GM21381 (cell line): ENCODE results near the gene FCN3.
A peak's percentile ranks its signal among the peaks of the same experiment; 100 is the strongest.

Experiments used
- ATAC-seq: cut with Tn5 transposase; IDR thresholded peaks from one replicate; pipeline ENCODE4 v1.9.1; 2021; ENCODE audit warnings: mild to moderate bottlenecking, moderate library complexity; ENCODE audit not compliant: unreplicated experiment

FCN3 gene

DNA sequence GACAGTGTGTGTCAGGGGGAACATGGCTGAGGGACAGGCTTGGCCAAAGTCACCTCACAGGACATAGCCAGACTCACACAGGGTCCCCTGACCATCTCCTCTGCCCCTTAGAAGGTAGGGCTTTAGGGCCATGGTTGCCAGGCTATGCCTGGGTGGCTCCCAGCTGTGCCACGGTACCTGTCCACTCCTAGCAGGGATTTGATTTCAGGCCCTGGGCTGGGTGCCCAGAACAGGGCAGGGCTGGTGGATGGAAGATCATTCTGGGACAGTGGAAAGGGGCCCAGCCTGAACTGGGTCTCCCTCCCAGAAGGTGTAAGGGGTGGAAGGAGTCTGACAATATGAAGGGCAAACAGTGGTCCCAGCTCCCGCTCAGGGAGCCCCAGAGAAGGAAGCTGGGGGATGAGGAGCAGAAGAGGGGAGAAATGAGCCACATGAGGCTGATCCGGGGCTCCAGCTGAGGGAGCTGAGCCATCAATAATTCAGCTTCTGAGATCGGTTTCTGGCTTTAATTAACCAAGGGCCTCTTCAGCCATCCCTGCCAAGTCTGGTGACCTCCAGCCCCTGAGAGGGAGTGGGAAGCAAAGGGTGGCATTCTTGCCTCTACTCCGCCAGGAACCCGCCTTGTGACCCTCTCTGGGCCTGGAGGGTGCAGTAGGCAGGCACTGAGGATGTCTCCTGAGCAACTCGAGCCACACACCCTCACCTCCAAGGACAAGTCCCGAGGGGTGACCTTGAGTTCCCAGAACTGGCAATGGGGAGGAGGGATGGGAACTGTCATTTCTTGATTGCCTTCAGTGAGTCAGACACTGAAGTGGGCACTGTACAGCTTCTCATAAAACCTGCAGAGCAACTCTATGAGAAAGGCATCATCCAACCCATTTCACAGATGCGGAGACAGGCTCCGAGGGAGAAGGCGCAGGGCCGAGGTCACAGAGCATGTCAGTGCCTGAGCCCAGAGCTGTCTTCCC lies 6.4 kb upstream of the FCN3 start:
- no peak for ATAC-seq

GRCh38 chr1:27380224-27380623 lies 5.6 kb upstream of the FCN3 start:
- no peak for ATAC-seq

- no peak for ATAC-seq
These were observed 5.0 kb upstream of the FCN3 start for GRCh38 chr1:27379564-27380122.

DNA sequence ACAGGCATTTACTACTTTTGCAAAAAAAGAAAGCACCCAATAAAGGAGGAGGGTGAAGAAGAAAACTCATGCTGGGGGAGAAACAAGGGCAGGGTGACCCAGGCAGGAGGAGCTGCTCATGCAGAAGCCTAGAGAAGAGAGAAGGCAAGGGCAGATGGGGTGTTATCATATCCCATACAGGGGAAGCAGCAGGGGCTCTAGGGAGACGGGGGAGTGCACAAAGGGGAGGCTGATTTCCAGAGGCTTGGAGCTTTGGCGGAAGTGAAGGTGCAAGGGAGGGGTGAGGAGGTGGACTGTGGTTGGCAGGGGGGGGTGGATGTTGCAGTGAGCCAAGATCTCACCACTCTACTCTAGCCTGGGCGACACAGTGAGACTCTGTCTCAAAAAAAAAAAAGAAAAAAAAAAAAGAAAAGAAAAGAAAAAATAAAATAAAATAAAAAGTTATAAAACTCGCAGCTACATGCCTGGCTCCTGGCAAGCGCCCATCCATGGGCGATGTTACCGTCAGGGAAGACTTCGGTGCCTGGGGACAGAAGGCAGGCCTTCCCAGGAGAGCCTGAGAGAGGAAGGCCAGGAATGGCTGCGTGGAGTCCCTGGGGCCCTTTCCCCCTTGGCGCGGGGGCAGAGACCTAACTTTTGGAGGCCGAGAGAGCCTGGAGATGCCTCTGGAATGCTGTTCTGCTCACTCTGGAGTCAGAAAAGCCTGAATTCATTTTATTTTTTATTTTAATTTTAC lies 3.3 kb upstream of the FCN3 start:
- no peak for ATAC-seq

DNA sequence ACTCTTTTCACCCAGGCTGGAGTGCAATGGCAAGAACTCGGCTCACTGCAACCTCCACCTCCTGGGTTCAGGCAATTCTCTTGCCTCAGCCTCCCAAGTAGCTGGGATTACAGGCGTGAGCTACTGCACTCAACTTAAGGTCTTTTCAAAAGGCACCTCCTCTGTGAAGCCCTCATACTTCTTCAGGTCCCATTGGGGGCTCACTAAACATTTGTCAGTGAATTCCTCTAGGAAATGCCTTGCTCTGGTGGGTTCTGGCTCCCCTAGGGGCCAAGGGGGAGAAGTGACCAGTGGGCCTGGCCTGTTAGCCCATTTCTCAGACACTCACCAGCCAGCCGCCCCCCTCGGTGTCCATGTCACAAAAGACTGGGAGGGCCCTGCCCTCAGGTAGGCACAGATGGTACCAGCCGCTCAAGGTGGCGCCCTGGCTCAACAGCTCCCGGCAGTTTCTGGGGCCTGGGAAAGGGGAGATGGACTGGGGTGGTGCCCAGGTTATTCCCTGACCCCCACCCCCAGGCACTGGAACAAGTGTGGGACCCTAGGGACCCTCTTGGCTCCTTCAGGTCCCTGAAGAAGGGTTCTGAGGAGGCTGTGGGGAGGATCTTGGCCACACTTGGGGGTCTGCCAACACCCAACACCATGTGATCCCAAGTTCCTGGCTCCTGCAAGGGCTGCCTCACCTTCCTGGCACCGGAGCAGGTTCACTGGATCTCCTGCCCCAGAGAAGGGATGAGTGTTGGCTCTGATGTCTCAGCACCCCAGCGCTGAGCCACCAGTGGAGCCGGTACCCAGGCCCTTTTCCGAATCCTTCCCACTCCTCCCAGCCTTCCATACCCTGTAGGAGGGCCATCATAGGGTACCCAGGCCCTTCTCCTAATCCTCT lies 1.6 kb downstream of the FCN3 start:
- ATAC-seq, result no peak

- ATAC-seq, result no peak
These were observed 2.4 kb downstream of the FCN3 start for GRCh38 chr1:27372022-27372807.

- ATAC-seq, result no peak
These were observed 5.6 kb downstream of the FCN3 start for GRCh38 chr1:27368869-27369582.

GRCh38 chr1:27367160-27367650 lies 7.4 kb downstream of the FCN3 start:
- ATAC-seq, result no peak

- ATAC-seq, result peak; percentile 35
These were observed 8.0 kb downstream of the FCN3 start, which contains the start of gene MAP3K6 for GRCh38 chr1:27366411-27367159. Gene MAP3K6, minus strand, starts transcription at chr1:27366961. Its CDS starts 364 bp downstream, at chr1:27366597.

DNA sequence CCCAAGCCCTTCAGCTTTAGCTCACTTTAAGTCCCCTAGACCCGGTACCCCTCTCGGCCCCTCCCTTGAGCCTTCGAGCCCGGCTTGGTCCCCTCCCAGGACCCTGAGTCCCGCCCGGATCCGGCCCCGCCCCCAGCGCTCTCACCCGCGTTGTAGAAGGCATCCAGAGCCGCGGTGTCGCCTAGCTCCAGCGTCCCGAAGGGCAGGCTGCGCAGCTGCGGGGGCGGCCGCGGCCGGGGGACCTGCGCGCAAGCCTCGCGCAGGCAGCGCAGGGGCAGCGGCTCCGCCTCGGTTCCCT lies 8.6 kb downstream of the FCN3 start:
- peak; percentile 31 for ATAC-seq

GRCh38 chr1:27365372-27366112 lies 9.1 kb downstream of the FCN3 start:
- ATAC-seq, result peak; percentile 48

DNA sequence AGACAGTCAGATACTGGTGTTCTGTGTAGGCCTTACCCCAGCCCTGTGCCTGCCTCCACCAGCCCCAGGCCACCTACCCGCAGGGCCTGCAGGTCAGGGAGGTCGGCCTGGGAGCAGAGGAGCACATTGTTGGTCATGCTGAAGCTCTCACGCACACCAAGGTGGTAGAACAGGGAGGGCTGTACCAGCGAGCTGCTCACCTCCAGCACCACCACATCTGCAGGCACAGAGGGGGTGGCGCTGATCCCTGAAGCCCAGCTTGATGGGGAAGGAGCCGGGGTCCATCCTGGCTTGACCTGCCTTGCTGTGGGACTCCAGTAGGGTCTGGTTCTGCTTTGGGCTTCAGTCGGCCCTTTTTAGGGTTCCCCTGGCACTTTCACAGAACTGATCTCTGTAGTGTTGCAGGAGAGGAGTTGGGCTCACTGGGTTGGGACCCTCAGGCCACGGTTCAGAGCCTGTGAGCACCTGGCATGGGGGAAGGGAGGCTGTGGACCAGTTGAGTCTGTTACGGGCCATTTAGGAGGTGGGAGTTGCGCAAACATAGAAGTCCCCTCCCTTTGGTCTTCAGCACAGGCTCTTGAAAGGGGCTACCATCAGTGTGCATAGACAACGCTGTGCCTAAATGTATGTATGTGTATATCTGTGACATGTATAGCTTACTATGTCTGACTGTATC lies 9.8 kb downstream of the FCN3 start:
- no peak for ATAC-seq

- ATAC-seq, result no peak
These were observed 10.6 kb downstream of the FCN3 start for GRCh38 chr1:27363766-27364695.

DNA sequence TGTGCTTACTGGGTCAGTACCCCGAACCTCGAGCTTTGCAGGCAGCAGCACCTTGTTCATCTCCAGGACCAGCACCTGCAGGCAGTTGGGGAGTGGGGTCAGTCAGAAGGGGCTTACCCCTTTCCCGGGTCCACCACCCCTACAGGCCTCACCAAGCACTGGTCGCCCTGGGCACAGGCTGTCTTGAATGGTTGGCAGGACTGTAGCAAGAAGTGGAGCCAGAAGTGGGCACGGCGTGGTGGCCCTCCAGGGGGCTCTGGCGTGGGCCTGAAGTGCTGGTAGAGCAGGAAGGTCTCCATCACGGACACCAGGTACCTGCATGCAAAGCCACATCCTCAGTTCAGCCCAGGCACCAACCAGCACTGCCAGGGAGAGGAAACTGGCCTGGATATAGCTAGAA lies 13.1 kb downstream of the FCN3 start:
- no peak for ATAC-seq

- ATAC-seq, result no peak
These were observed 13.6 kb downstream of the FCN3 start for GRCh38 chr1:27361044-27361402.
